Measurements from ENCODE around the gene ARL16. TPM values are rescaled to one million over a fixed set of nuclear protein-coding genes. Genes with fewer than 3 reads are reported as not detected.

The ARL16 gene
- total RNA-seq, 1 experiment from 2014 or later: 46.7 TPM

DNA sequence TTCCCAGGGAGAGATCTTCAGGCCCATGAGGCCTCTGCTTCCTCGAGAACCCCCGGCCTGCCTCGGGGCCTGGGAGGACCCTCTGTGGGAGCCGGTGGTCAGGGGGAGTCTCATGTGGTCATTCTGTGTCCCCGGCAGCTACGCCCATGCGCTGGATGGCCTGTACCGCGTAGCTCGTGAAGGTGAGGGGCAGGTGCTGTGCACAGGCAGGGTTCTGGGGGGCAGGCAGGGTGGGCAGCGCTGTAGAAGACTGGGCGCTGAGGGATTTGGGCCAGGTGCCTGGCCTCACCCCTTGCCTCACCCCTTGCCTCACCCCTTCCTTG lies 33.0 kb upstream of the ARL16 start:
- Mint-ChIP-seq H3K27ac (no peak overlapping the region), H3K4me3 (no peak overlapping the region), H3K9me3 (no peaks in the 10 kb centered on the region), H3K4me1 (peaks cover 7% of the 10 kb centered on the region), H3K36me3 (0 out of 2 replicates have a peak, but pooled peaks cover 4% of the 10 kb centered on the region), H3K27me3 (ENCODE audit: low read depth) (peaks cover 2% of the 10 kb centered on the region; the same call in 1 of the 2 replicates)
- TF ChIP-seq ZNF532 (CRISPR knock-in tag; IDR thresholded peaks at IDR 0.05; ENCODE audit: borderline replicate concordance) (no peak), SMAD4 (CRISPR knock-in tag; IDR thresholded peaks at IDR 0.05) (no peak), CDX4 (CRISPR knock-in tag; IDR thresholded peaks at IDR 0.05; ENCODE audit: borderline replicate concordance) (no peak), ELF4 (CRISPR knock-in tag; IDR thresholded peaks at IDR 0.05; ENCODE audit: low read depth) (no peak), FOXJ3 (CRISPR knock-in tag; IDR thresholded peaks at IDR 0.05; ENCODE audit: borderline replicate concordance) (no peak), NFYB (CRISPR knock-in tag; conservative IDR thresholded peaks at IDR 0.05; ENCODE audit: low read depth) (no peak), E2F4 (CRISPR knock-in tag; IDR thresholded peaks at IDR 0.05; ENCODE audit: borderline replicate concordance, low read depth) (no peak), SMAD3 (CRISPR knock-in tag; IDR thresholded peaks at IDR 0.05; ENCODE audit: borderline replicate concordance) (no peak), NR3C1 (CRISPR knock-in tag; conservative IDR thresholded peaks at IDR 0.05; ENCODE audit: low read depth) (no peak)
- TF ChIP-seq, protein P1, sequence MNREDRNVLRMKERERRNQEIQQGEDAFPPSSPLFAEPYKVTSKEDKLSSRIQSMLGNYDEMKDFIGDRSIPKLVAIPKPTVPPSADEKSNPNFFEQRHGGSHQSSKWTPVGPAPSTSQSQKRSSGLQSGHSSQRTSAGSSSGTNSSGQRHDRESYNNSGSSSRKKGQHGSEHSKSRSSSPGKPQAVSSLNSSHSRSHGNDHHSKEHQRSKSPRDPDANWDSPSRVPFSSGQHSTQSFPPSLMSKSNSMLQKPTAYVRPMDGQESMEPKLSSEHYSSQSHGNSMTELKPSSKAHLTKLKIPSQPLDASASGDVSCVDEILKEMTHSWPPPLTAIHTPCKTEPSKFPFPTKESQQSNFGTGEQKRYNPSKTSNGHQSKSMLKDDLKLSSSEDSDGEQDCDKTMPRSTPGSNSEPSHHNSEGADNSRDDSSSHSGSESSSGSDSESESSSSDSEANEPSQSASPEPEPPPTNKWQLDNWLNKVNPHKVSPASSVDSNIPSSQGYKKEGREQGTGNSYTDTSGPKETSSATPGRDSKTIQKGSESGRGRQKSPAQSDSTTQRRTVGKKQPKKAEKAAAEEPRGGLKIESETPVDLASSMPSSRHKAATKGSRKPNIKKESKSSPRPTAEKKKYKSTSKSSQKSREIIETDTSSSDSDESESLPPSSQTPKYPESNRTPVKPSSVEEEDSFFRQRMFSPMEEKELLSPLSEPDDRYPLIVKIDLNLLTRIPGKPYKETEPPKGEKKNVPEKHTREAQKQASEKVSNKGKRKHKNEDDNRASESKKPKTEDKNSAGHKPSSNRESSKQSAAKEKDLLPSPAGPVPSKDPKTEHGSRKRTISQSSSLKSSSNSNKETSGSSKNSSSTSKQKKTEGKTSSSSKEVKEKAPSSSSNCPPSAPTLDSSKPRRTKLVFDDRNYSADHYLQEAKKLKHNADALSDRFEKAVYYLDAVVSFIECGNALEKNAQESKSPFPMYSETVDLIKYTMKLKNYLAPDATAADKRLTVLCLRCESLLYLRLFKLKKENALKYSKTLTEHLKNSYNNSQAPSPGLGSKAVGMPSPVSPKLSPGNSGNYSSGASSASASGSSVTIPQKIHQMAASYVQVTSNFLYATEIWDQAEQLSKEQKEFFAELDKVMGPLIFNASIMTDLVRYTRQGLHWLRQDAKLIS (CRISPR knock-in tag; IDR thresholded peaks at IDR 0.05; ENCODE audit: borderline replicate concordance): no peak
- TF ChIP-seq, protein P2, sequence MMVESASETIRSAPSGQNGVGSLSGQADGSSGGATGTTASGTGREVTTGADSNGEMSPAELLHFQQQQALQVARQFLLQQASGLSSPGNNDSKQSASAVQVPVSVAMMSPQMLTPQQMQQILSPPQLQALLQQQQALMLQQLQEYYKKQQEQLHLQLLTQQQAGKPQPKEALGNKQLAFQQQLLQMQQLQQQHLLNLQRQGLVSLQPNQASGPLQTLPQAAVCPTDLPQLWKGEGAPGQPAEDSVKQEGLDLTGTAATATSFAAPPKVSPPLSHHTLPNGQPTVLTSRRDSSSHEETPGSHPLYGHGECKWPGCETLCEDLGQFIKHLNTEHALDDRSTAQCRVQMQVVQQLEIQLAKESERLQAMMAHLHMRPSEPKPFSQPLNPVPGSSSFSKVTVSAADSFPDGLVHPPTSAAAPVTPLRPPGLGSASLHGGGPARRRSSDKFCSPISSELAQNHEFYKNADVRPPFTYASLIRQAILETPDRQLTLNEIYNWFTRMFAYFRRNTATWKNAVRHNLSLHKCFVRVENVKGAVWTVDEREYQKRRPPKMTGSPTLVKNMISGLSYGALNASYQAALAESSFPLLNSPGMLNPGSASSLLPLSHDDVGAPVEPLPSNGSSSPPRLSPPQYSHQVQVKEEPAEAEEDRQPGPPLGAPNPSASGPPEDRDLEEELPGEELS (CRISPR knock-in tag; IDR thresholded peaks at IDR 0.05): no peak
- ChIA-PET CTCF (interaction anchor here (1.0 kb wide), 1 partner anchor 151 kb away, joined by 4 read pairs; no protein-coding TSS in a partner anchor), POLR2A (interaction anchor here (0.5 kb wide), 1 partner anchor 79 kb away, joined by 3 read pairs; no protein-coding TSS in a partner anchor)
- ATAC-seq (no peak), DNase-seq (ENCODE audit: low spot score) (no peak)
